Measurements from ENCODE around the gene OR1F1.

GRCh38 chr16:3223913-3224515 lies 36.0 kb downstream of the OR1F1 start:
- TF ChIP-seq CTCF (IDR thresholded peaks at IDR 0.05) (no peak), POLR2AphosphoS5 (IDR thresholded peaks at IDR 0.05; ENCODE audit: low read depth, low read length) (no peak), REST (IDR thresholded peaks at IDR 0.05; ENCODE audit: insufficient read depth in 1 of 2, low read depth in 2 of 2, low read length in 1 of 2) (no peak)

Measured in Panc1 (cell line).